Ovary (tissue), 9 donors: ENCODE data around the gene TGFBI. TPM values are rescaled to one million over a fixed set of nuclear protein-coding genes. Genes with fewer than 3 reads are reported as not detected.

Experiments
- DNase-seq, 5 donors: peaks; one replicate each; pipeline ENCODE4 v3.0.0-alpha.2; 2019 to 2020
- H3K27ac ChIP-seq, 2 donors: fragments of 200-600 bp; one replicate each; pipeline versions ENCODE4 v1.5.1 to v1.8.0; 2019 to 2022
- H3K27me3 ChIP-seq: fragments of 200-600 bp; one replicate; pipeline ENCODE4 v1.8.0; 2022
- H3K36me3 ChIP-seq: fragments of 200-600 bp; sonication (generic); one replicate; pipeline ENCODE4 v1.5.1; 2019
- H3K4me1 ChIP-seq: one replicate; pipeline ENCODE4 v1.8.1; 2013; ENCODE audit warnings: mild to moderate bottlenecking, moderate library complexity; ENCODE audit not compliant: insufficient read depth
- H3K4me3 ChIP-seq: fragments of 200-600 bp; sonication (generic); one replicate; pipeline ENCODE4 v1.5.1; 2017
- H3K9me3 ChIP-seq, 2 donors: fragments of 200-600 bp in 1 of 2; sonication (generic) in 1 of 2; one replicate each; pipeline versions ENCODE4 v1.5.1 to v1.8.1; 2013 to 2019; ENCODE audit warnings: mild to moderate bottlenecking in 1 of 2, moderate library complexity in 1 of 2
- CTCF ChIP-seq, 3 donors: fragments of 450-650 bp in 2 of 3; fragments of 200-600 bp in 1 of 3; IDR thresholded peaks; one replicate each; pipeline versions ENCODE4 v1.5.1 to v1.8.0; 2016 to 2022; ENCODE audit warnings: antibody characterized with exemption in 3 of 3, mild to moderate bottlenecking in 1 of 3
- EP300 ChIP-seq: sonication (generic); formaldehyde crosslinking; IDR thresholded peaks from one replicate; pipeline ENCODE4 v1.6.1; 2017; ENCODE audit warnings: antibody characterized with exemption
- POLR2A ChIP-seq: fragments of 450-650 bp; IDR thresholded peaks from one replicate; pipeline ENCODE4 v1.6.1; 2017; ENCODE audit warnings: antibody characterized with exemption, mild to moderate bottlenecking, moderate library complexity
- WGBS, 3 donors: extraction: QIAGEN DNeasy Blood & Tissue Kit in 1 of 3; methylation state at CpG; one replicate each; pipeline versions ENCODE4 v1.1.5 to v1.1.7; 2013 to 2017; 5-methylcytosine and 5-hydroxymethylcytosine counted together
- intact Hi-C, 4 donors: fragments of 100-400 bp; cut with DNase I; formaldehyde crosslinking; loops; one replicate each; pipeline versions ENCODE4 v1.11.0 to v1.15.1; 2022 to 2023
- polyA plus RNA-seq, 2 donors: library from polyadenylated mRNA; stranded (reverse); fragments of 200-250 nt in 1 of 2; fragments of 350-450 nt in 1 of 2; fragmentation: Illumina TruSeq in 1 of 2; extraction: RNeasy Lipid Tissue Mini Kit (QIAGEN cat#74804) in 1 of 2; gene quantifications; one replicate each; pipeline ENCODE4 v1.2.3, GENCODE V29; 2013 to 2014
- total RNA-seq, 7 donors: library from RNA; depleted of rRNA in 2 of 7; stranded (reverse); fragments of >200 nt in 2 of 7; fragmentation: NEBNext Ultra II Directional in 3 of 7; extraction: Animal tissue kit (Norgen Biotek cat#: 25700) in 3 of 7; gene quantifications; one replicate each; pipeline versions ENCODE4 v1.1.0 to v1.2.4, GENCODE V29; 2016 to 2023
- donor health status: DM: no; HTN: no; CAD: no; lungs with moderate emphysema.
- donor health status: DM: no; HTN: no; CAD: no.
- donor health status: Bipolar disorder and iron deficiency.
- donor health status: DM: yes; HTN: yes; CAD: no.
- donor health status: DM: no; HTN: no; CAD: no.
- donor health status: DM: yes; HTN: yes; CAD: no.

The TGFBI gene
- total and polyA plus RNA-seq, 9 donors, result 14.5 to 138 (median 25.3) TPM

- H3K4me1 ChIP-seq, result no peaks in the 10 kb centered on the region
- TF ChIP-seq POLR2A (no peak), EP300 (no peak), CTCF (IDR thresholded peaks at IDR 0.05) (no peak)
- intact Hi-C loops, result no loop called here
- no peaks in the 10 kb centered on the region for H3K27me3 ChIP-seq
- H3K4me3 ChIP-seq, result no peak overlapping the region
- no peaks in the 10 kb centered on the region for H3K36me3 ChIP-seq
- WGBS, 3 donors, result 65 to 87% (median 77%) methylated on average over 8 of the region's 8 CpGs
- H3K27ac ChIP-seq, result no peak overlapping the region
- no peaks in the 10 kb centered on the region for H3K9me3 ChIP-seq
- DNase-seq, result no peak
Measured at GRCh38 chr5:136094913-136095641, 66.3 kb downstream of the TGFBI start.

- Histone ChIP-seq H3K27me3 (no peaks in the 10 kb centered on the region), H3K4me3 (no peak overlapping the region), H3K27ac (no peak overlapping the region), H3K9me3 (no peaks in the 10 kb centered on the region), H3K4me1 (no peaks in the 10 kb centered on the region), H3K36me3 (no peaks in the 10 kb centered on the region)
- intact Hi-C loops, result no loop called here
- WGBS, 3 donors, result 73 to 78% (median 73%) methylated on average over 4 of the region's 4 CpGs
- TF ChIP-seq EP300 (no peak), POLR2A (no peak), CTCF (IDR thresholded peaks at IDR 0.05) (no peak)
- DNase-seq, result no peak
Measured at GRCh38 chr5:136098176-136098575, 69.4 kb downstream of the TGFBI start.

GRCh38 chr5:136099870-136100269 is 71.1 kb downstream of the TGFBI start:
- WGBS, 3 donors, result 71 to 78% (median 77%) methylated on average over 3 of the region's 3 CpGs
- H3K4me3 ChIP-seq, result no peak overlapping the region
- H3K27me3 ChIP-seq, result no peaks in the 10 kb centered on the region
- H3K4me1 ChIP-seq, result peaks cover 9% of the 10 kb centered on the region
- H3K27ac ChIP-seq, result no peak overlapping the region
- DNase-seq, result no peak
- no peaks in the 10 kb centered on the region for H3K9me3 ChIP-seq
- intact Hi-C loops, result no loop called here
- no peaks in the 10 kb centered on the region for H3K36me3 ChIP-seq
- TF ChIP-seq POLR2A, result no peak
- TF ChIP-seq EP300, result no peak
- no peak for TF ChIP-seq CTCF (IDR thresholded peaks at IDR 0.05)

- H3K9me3 ChIP-seq, result no peaks in the 10 kb centered on the region
- WGBS, 3 donors, result 97 to 100% (median 100%) methylated on average over 1 of the region's 1 CpG
- no peak overlapping the region for H3K4me3 ChIP-seq
- H3K27ac ChIP-seq, result no peak overlapping the region
- peaks cover 9% of the 10 kb centered on the region for H3K4me1 ChIP-seq
- no peaks in the 10 kb centered on the region for H3K27me3 ChIP-seq
- intact Hi-C loops, result no loop called here
- no peak for DNase-seq
- H3K36me3 ChIP-seq, result no peaks in the 10 kb centered on the region
- no peak for TF ChIP-seq POLR2A
- no peak for TF ChIP-seq EP300
- no peak for TF ChIP-seq CTCF (IDR thresholded peaks at IDR 0.05)
Measured at GRCh38 chr5:136101884-136102283, 73.1 kb downstream of the TGFBI start.
